Epithelial cell of proximal tubule (primary cell): ENCODE measurements around the gene BCKDHA. TPM values are rescaled to one million over a fixed set of nuclear protein-coding genes. Genes with fewer than 3 reads are reported as not detected.

Experiments used
- DNase-seq: peaks from one replicate; pipeline ENCODE4 v3.0.0-alpha.2; 2011; ENCODE audit warnings: low read depth
- H3K4me3 ChIP-seq: 2 replicates; pipeline ENCODE4 v1.5.1; 2011; ENCODE audit warnings: low read depth, mild to moderate bottlenecking, low read length
- CTCF ChIP-seq: conservative IDR thresholded peaks from 2 replicates; pipeline ENCODE4 v1.5.1; 2012; ENCODE audit warnings: low read depth, mild to moderate bottlenecking, low read length
- total RNA-seq: library from RNA; depleted of rRNA; stranded (reverse); fragments of >200 nt; gene quantifications from 2 replicates; pipeline ENCODE4 v1.2.3, GENCODE V29; 2015

Gene BCKDHA
- 24.0 and 35.7 TPM in 2 replicates for total RNA-seq

DNA sequence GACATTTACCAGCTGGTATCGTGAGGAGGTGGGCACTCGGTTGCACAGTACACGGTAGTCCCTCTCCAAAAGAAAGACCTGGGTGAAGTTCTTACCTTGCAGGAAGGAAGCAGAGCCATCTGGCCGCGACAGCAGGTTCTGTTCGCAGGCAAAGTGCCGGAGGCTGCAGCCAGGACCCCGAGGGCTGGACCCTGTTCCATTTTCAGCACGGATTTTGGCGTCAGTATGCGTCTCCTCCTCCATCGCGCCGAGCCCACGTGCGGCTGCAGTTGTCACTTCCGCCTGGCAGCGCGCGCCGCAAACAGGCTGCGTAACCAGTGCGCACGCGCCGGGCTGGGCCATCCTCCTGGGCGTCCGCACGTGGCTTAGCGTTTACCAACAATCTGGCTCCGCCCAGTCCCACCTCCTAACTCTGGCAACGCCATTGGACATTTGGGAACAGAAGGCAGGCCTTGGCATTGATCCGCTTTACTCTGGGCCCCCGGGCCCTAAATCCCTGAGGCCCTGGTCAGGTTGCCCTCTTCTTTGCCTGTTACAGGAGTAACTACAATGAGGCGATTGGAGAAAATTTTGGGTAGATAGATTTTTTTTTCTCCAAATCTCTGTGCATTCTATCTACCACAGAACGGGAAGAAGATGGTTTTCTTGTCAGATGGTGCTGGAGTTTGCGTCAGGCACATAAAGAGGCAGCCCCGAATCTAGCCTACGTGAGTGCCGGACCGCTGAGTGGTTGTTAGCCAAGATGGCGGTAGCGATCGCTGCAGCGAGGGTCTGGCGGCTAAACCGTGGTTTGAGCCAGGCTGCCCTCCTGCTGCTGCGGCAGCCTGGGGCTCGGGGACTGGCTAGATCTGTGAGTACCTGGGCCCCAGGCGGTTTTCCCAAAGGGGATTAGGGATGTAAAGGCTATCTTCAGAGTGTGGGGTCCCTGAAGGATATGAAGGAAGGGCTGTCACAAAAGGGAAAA, at the start of gene BCKDHA, which contains the start of gene EXOSC5:
Gene BCKDHA, plus strand, starts transcription at position 733 of the 964 bp plus-strand sequence. Its CDS starts 10 bp downstream, at position 743.
Gene EXOSC5, minus strand, starts transcription at position 274 of the 964 bp plus-strand sequence. Its CDS starts 31 bp downstream, at position 243.
- no peak for TF ChIP-seq CTCF
- DNase-seq, result peak; percentile 98
- peak within 1 kb of the TSS; percentile 99 for H3K4me3 ChIP-seq

DNA sequence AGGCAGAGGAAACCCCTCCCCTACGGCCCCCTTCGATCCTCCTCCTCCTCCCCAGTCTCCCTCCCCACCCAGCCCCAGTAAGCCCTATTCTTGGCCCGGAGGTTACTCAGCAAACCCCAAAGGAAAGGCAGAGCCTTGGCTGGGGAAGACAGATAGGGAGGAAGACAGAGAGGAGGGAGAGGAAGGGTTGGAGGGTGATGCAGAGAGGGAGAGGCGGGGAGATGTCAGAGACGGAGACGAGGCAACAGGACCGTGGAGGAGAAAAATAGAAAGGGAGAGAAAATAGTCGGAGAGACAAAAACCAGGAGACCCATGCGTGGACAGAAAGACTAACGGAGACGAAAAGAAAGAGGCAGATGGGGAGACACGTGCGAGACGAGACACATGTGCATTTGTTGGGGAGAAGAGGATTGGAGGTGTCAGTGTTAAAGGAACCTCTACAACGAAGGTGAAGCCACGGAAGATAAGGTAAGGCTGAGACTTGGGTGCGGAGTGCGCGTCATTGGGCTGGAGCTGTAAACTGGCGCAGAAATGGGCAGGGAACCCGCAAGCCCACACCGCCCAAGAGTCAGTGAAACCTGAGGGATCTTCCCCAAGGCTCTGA, 46.8 kb upstream of the BCKDHA start:
- TF ChIP-seq CTCF, result no peak
- peak overlapping the region; percentile 93 for H3K4me3 ChIP-seq
- no peak for DNase-seq

- TF ChIP-seq CTCF, result no peak
- H3K4me3 ChIP-seq, result peak overlapping the region; percentile 93
- DNase-seq, result no peak
Observed at GRCh38 chr19:41351339-41352245, 46.0 kb upstream of the BCKDHA start.

- peak overlapping the region; percentile 93 for H3K4me3 ChIP-seq
- DNase-seq, result no peak
- no peak for TF ChIP-seq CTCF
Observed at GRCh38 chr19:41352279-41352608, 45.4 kb upstream of the BCKDHA start.

- TF ChIP-seq CTCF, result peak; percentile 65
- DNase-seq, result no peak
- peak overlapping the region; percentile 93 for H3K4me3 ChIP-seq
Observed at GRCh38 chr19:41352609-41353465, 44.8 kb upstream of the BCKDHA start.
